H1 (cell line): ENCODE measurements around the gene FBXL12.

Source experiments
- CBX8 ChIP-seq: fragments of 300-800, 300-1000 bp; sonication (generic); IDR thresholded peaks from 2 replicates; pipeline ENCODE4 v1.7.1; 2016; ENCODE audit warnings: low read depth, low read length, borderline replicate concordance
- EZH2 ChIP-seq: fragments of 200-600 bp; sonication (generic); IDR thresholded peaks from 2 replicates; pipeline ENCODE4 v1.7.1; 2012; ENCODE audit warnings: low read depth, mild to moderate bottlenecking, moderate library complexity, low read length, inconsistent platforms; ENCODE audit not compliant: severe bottlenecking
- JUN ChIP-seq: IDR thresholded peaks from 2 replicates; pipeline ENCODE4 v1.6.1; 2011; ENCODE audit warnings: low read depth, mild to moderate bottlenecking, improper control_type of control experiment, low read length
- RXRA ChIP-seq: IDR thresholded peaks from 2 replicates; pipeline ENCODE4 v1.6.1; 2011; ENCODE audit warnings: low read depth, mild to moderate bottlenecking, low read length, moderate library complexity; ENCODE audit not compliant: insufficient read depth
- TF ChIP-seq, protein P1 (sequence below): IDR thresholded peaks from 2 replicates; pipeline ENCODE4 v1.6.1; 2012; ENCODE audit warnings: inconsistent platforms
- TF ChIP-seq, protein P2 (sequence below), 3 experiments: IDR thresholded peaks; 1 replicate in 2 of 3; 2 replicates in 1 of 3; pipeline versions ENCODE4 v1.5.1 to v1.6.1; 2011; ENCODE audit warnings: low read length in 3 of 3, mild to moderate bottlenecking in 3 of 3, inconsistent platforms in 2 of 3, low read depth in 1 of 3, moderate library complexity in 1 of 3; ENCODE audit not compliant: insufficient read depth in 1 of 3; ENCODE audit errors: control extremely low read depth in 1 of 3
- TF ChIP-seq, protein P3 (sequence below): IDR thresholded peaks from 2 replicates; pipeline ENCODE4 v1.6.1; 2011; ENCODE audit warnings: low read length, improper control_type of control experiment

DNA sequence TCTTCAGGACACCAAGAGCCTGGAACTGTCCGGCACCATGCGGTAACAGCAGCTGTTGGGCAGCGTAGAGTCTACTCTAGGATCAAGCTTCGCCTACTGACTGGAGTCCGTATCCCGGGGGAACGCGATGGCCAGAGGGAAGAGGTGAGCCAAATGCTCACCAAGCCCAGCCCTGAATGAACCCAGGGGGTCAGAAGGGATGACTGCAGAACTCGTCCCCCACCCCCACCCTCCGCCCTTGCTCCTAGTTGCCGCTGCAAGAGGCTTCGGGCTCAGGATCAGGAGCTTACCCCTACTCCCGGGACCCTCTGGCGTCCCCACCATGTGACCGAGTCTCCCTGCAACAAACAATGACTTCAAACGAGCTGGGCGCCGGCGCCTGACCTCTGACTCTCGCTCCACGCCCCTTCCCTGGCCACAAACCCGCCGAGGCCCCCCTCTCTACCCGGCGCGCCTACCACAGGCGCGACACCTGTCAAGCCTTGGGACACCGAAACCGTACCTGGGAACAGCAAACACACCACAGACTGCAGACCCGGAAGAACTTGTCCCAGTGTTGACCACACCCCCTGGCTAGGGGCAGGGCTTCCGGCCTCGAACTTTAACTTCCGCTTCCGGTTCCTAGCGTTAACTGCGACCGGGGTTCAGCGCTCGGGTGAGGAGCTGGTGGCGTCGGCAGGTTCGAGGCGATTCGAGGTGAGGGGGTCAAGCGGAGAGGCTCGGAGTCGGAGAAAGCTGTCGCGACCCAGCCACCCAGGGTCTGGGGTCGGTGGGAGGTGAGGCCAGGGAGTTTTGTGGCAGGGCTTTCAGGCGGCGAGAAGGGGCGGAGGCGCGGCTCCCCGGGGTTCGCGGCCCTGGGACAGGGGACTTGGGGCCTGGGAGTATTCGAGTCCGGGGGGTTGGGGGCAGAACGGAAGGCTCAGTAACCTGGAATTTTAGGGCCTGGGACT is 8.7 kb upstream of the FBXL12 start, which contains the start of gene UBL5:
- TF ChIP-seq, protein P1, sequence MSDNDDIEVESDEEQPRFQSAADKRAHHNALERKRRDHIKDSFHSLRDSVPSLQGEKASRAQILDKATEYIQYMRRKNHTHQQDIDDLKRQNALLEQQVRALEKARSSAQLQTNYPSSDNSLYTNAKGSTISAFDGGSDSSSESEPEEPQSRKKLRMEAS: peak; percentile 36; the same call in 1 of the 2 replicates
- no peak for TF ChIP-seq JUN
- TF ChIP-seq RXRA: no peak
- TF ChIP-seq, protein P2, sequence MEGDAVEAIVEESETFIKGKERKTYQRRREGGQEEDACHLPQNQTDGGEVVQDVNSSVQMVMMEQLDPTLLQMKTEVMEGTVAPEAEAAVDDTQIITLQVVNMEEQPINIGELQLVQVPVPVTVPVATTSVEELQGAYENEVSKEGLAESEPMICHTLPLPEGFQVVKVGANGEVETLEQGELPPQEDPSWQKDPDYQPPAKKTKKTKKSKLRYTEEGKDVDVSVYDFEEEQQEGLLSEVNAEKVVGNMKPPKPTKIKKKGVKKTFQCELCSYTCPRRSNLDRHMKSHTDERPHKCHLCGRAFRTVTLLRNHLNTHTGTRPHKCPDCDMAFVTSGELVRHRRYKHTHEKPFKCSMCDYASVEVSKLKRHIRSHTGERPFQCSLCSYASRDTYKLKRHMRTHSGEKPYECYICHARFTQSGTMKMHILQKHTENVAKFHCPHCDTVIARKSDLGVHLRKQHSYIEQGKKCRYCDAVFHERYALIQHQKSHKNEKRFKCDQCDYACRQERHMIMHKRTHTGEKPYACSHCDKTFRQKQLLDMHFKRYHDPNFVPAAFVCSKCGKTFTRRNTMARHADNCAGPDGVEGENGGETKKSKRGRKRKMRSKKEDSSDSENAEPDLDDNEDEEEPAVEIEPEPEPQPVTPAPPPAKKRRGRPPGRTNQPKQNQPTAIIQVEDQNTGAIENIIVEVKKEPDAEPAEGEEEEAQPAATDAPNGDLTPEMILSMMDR (IDR thresholded peaks at IDR 0.05; ENCODE audit: control extremely low read depth in 1 of 3, insufficient read depth in 1 of 3, low read depth in 1 of 3, low read length in 3 of 3): no peak
- TF ChIP-seq, protein P3, sequence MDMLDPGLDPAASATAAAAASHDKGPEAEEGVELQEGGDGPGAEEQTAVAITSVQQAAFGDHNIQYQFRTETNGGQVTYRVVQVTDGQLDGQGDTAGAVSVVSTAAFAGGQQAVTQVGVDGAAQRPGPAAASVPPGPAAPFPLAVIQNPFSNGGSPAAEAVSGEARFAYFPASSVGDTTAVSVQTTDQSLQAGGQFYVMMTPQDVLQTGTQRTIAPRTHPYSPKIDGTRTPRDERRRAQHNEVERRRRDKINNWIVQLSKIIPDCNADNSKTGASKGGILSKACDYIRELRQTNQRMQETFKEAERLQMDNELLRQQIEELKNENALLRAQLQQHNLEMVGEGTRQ: no peak; the same call in 1 of the 2 replicates
- no peak for TF ChIP-seq EZH2
- no peak for TF ChIP-seq CBX8
